Cerebellar cortex (tissue), 1 donor: Measurements from ENCODE around the gene HDHD3.

Experiments
- DNase-seq: peaks from one replicate; pipeline ENCODE4 v3.0.0-alpha.2; 2015; ENCODE audit warnings: low spot score

HDHD3 gene

GRCh38 chr9:113328045-113328782 is 48.6 kb downstream of the HDHD3 start:
- no peak for DNase-seq

GRCh38 chr9:113326230-113326629 is 50.6 kb downstream of the HDHD3 start:
- no peak for DNase-seq
